Activated T-helper 17 cell treated with anti-CD3 and anti-CD28 coated beads, Interleukin-2, amount 50 U/mL, for 72 hours (primary cell): ENCODE measurements around the gene TUBB4B. TPM values are rescaled to one million over a fixed set of nuclear protein-coding genes. Genes with fewer than 3 reads are reported as not detected.
A peak's percentile ranks its signal among the peaks of the same experiment; 100 is the strongest.

Experiments
- ATAC-seq: fragments of 150-1000 bp; cut with Tn5 transposase; replicated peaks from 2 replicates; pipeline ENCODE4 v1.10.0; 2021; ENCODE audit warnings: mild to moderate bottlenecking, moderate library complexity
- H3K27ac Mint-ChIP-seq: one replicate; pipeline ENCODE4 v1.8.0; 2022; ENCODE audit warnings: mixed read lengths
- H3K27me3 Mint-ChIP-seq: one replicate; pipeline ENCODE4 v1.8.0; 2022; ENCODE audit warnings: mixed read lengths
- H3K36me3 Mint-ChIP-seq: one replicate; pipeline ENCODE4 v1.8.0; 2022; ENCODE audit warnings: low read depth, mild to moderate bottlenecking, mixed read lengths
- H3K4me1 Mint-ChIP-seq: one replicate; pipeline ENCODE4 v1.8.0; 2022; ENCODE audit warnings: mixed read lengths
- H3K4me3 Mint-ChIP-seq: one replicate; pipeline ENCODE4 v1.8.0; 2022; ENCODE audit warnings: mild to moderate bottlenecking, mixed read lengths
- H3K9me3 Mint-ChIP-seq: one replicate; pipeline ENCODE4 v1.8.0; 2022; ENCODE audit warnings: mixed read lengths
- total RNA-seq, 2 donors: library from RNA; stranded (reverse); gene quantifications; one replicate each; pipeline ENCODE4 v1.2.3, GENCODE V29; 2022

TUBB4B gene
- total RNA-seq, 2 donors from 2014 or later: 232 to 372 TPM

DNA sequence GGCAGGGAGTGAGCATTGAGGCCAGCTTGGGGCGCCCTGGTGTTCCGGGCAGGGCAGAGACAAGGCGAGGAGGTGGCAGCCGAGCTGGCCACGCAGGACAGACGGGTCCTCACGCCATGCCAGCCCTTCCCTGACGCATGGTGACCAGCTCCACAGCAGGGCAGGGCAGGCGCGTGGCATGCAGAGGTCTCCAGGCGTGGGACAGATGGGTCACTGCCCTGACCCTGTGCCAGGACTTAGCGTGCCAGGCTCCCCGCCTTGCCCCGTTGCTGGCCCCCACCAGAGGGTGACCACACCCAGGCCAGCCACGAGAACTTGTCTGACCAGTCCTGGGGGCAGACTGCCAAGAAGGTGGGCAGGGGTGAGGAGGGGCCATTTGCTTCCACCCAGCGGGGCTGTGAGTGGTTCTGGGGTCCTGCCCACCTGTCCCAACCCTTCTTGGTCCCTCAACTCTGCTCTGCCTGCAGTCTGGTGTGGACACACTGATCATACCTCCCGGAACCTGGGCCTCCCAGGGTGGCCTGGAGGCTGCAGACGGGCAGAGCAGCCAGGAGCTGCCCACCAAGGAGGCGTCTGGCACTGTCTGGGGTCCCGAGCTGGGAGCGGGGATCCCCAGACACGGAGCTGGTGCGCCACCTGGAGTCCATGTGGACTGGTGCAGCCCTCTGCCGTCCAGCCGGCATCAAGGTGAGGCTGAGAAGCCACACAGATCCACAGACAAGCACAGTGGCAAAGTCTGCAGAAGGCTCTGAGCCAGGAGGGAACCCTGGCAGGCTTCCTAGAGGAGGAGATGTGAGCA is 13.8 kb upstream of the TUBB4B start, which contains the start of gene RNF224:
Gene RNF224, plus strand, starts transcription at position 449 of the 799 bp plus-strand sequence. CDS start 834 bp downstream, outside the sequence.
- Mint-ChIP-seq H3K27ac (no peak within 1 kb of the TSS), H3K4me1 (peaks cover 5% of the 10 kb centered on the region), H3K4me3 (no peak within 1 kb of the TSS), H3K9me3 (no peaks in the 10 kb centered on the region), H3K27me3 (peaks cover 3% of the 10 kb centered on the region), H3K36me3 (no peaks in the 10 kb centered on the region)
- ATAC-seq: peak; percentile 48

DNA sequence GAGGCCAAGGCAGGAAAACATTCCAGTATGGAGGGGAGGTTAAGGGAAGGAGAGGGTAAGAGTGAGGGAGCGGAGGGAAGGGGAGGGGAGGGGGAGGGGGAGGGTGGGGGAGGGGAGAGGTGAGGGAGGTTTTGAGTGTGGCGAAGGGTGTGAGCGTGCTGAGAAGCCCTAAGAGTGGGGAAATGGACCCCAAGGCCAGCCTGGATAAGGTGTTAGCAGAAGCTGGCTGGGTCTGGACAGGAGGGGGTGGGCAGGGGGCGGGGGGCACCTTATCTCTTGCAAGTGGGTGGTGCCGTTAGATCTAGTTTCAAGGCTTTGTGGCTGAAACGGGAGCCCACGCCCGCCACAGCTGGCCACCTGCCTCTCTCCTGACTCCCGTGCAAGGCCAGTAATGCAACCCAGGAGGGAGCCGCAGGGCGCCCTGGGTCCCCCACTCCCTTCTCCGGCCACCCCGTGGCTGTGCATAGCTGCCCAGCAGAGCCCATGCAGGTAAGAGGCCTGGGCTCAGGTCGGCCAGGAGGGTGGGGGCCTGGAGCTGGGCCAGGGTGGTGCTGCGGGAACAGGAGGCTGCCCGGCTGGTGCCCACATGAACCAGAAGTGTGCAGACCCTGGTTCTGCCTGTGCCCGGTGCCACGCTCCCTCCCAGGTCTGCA is 13.1 kb upstream of the TUBB4B start:
- no peak for ATAC-seq
- Mint-ChIP-seq H3K27me3 (peaks cover 3% of the 10 kb centered on the region), H3K9me3 (no peaks in the 10 kb centered on the region), H3K36me3 (no peaks in the 10 kb centered on the region), H3K27ac (no peak overlapping the region), H3K4me3 (no peak overlapping the region), H3K4me1 (peaks cover 5% of the 10 kb centered on the region)

DNA sequence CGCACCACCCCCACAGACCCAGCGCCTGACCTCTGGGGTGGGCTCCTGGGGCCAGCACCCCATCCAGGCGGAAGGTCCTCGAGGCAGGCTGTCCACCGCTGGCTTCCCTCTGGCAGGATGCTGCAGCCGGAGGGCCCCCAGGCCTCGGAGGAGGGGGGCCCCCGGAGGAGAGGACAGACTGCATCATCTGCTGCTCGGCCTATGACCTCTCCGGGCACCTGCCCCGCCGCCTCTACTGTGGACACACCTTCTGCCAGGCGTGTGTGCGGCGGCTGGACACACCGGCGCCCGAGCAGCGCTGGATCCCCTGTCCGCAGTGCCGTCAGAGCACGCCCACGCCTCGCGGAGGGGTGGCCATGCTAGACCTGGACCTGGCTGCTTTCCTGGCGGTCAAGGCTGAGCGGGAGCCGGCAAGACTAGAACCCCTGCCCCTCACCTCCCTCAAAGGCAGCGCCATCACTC is 12.6 kb upstream of the TUBB4B start:
- H3K4me3 Mint-ChIP-seq: no peak overlapping the region
- no peak for ATAC-seq
- H3K27ac Mint-ChIP-seq: no peak overlapping the region
- H3K27me3 Mint-ChIP-seq: peaks cover 3% of the 10 kb centered on the region
- no peaks in the 10 kb centered on the region for H3K36me3 Mint-ChIP-seq
- H3K4me1 Mint-ChIP-seq: peaks cover 5% of the 10 kb centered on the region
- no peaks in the 10 kb centered on the region for H3K9me3 Mint-ChIP-seq

DNA sequence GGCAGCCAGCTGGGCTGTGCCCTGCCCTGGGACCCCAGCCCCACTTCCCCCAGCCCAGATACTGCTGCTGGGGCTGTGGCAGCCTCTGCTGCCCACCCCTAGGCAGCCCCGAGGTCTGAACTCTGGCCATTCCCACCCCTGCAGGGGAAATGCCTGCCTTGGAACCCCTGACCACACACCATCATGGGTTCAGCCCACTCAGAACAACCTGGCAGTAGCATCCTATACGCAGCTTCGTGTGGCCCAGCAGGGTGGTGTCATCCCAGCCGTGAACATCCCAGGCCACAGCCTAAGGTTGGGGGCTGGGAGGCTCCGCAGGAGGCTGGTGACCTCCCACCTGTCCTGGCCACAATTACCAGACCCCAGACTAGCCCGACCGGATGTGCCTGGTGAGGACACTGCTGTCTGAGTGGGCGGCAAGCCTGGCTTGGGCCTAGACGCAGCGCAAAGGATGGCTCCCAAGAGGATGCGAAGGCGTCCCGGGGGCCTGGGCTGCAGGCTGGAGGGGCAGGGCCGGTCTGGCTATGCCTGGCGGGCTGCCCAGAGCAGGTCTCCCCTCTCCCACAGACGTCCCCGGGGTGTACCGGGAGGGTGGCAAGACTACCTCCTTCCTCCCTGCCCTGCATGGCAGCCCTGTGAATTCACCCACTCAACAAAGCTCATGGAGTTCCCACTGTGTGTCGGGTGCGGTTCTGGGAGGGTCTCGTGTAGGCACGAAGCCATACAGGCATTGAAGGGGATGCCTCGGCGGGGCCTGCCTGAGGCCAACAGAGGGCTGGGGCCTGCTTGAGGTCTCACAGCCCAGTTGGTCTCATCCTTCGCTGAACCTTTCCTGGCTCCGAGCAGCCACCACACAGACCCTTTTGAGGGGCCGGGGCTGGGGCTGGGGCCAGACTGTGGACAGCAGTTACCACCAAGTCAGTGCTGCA is 11.9 kb upstream of the TUBB4B start:
- Mint-ChIP-seq H3K36me3 (no peaks in the 10 kb centered on the region), H3K4me1 (peaks cover 5% of the 10 kb centered on the region), H3K4me3 (no peak overlapping the region), H3K27ac (no peak overlapping the region), H3K9me3 (no peaks in the 10 kb centered on the region), H3K27me3 (peaks cover 3% of the 10 kb centered on the region)
- ATAC-seq: no peak

DNA sequence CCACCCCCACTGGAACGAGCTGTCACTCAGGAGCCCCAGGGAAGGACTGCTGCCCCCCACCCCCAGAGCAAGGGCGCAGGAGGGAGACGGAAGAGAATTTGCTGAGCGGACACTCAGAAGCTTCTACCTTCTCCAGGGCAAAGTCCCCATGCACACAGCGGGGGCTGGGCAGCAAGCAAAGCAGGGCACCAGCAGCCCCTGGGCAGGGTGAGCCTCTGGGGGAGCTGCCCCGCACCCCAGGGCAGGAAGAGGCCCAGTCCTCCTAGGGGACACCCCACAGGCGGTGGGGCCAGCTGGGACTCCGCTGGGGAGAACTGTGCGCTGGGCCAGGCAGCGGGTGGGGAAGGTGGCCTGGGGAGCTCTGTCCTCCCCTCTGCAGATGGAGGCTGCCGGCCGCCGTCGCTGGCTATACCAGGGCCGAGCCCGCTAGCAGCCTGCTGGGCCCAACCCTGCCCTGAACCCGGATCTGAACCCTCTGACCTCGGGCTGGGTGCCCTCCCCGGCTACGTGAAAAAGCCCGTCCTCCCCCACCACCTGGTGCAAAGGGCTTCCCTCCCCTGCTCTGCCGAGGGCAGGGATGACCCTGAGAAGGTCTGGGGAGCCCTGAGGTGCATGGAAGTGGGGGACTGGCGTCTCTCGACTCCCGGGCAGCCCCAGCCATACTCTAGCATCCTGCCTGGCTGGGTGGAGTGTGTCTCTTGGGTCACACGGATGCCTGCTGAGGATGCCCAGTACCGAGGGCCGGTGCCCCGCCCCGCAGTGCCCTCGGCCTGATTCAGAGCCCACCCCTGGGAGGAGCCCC is 11.0 kb upstream of the TUBB4B start:
- Mint-ChIP-seq H3K4me1 (peaks cover 5% of the 10 kb centered on the region), H3K27ac (no peak overlapping the region), H3K9me3 (no peaks in the 10 kb centered on the region), H3K36me3 (no peaks in the 10 kb centered on the region), H3K4me3 (no peak overlapping the region), H3K27me3 (peaks cover 6% of the 10 kb centered on the region)
- no peak for ATAC-seq

DNA sequence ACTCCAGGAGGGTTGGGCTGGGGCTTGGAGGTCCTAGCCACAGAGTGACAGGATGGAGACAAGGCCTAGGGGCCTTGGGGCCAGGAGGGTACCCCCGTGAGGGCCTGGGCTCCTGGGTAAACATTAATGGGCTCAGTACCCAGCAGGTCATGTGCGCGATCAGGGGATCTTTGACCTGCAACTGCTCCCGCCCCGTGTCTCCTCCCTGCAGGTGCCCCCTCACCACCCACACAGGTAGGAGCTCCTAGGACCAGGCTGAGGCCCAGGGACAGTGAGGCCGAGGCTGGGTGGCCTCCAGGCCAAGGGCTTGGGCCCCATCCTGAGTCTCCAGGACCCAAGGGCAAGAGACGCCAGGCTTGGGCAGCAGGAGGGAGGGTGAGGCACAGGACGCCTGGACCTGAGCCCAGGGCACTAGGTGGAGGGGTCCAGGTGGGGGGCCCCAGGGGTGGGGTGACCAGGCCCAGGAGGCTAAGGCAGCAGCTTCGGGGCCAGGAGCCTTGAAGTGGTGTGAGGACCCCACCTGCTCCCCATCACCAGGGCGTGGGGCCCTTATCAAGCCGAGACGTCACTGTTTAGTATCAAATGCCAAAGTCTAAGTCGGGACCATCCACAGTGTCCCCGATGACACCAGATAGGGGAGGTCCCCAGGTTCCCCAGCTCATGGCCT is 10.2 kb upstream of the TUBB4B start, which contains the start of gene SLC34A3:
Gene SLC34A3, plus strand, starts transcription at position 197 of the 667 bp plus-strand sequence. CDS start 802 bp downstream, outside the sequence.
- H3K9me3 Mint-ChIP-seq: no peaks in the 10 kb centered on the region

DNA sequence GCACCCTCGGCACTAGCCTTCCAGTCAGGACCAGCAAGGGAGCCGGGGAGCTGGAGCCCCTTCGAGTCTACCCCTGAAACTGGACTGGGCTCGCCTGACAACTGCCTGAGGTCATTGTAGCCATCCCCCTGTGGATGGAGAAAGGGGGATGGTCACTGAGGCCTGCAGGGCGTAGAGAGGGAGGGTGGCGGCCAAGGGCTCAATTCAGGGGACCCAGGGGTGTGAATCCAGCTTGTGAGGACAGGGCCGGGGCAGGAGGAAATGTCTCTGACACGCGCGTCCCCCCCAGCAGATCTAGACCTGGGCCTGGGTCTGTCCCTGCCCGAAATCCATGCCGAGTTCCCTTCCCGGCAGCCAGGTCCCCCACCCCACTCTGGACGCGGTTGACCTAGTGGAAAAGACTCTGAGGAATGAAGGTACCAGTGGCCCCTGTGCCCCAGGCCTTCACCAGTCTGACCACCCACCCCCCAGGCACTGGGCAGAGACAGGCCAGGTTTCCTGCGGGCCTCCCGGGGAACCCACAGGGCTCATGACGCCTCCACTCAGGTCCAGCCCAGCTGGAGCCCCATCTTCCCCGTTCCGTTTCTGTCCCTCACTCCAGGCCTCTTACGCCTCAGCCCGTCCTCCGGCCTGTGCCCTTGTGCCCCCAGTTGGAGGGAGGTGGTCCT is 9.6 kb upstream of the TUBB4B start:
- Mint-ChIP-seq H3K27ac (no peak overlapping the region), H3K9me3 (no peaks in the 10 kb centered on the region), H3K4me3 (no peak overlapping the region), H3K4me1 (peaks cover 5% of the 10 kb centered on the region), H3K27me3 (peaks cover 8% of the 10 kb centered on the region), H3K36me3 (no peaks in the 10 kb centered on the region)
- no peak for ATAC-seq

More for the DNA sequence above, 10.2 kb upstream of the TUBB4B start, which contains the start of gene SLC34A3:
- Mint-ChIP-seq H3K27ac (no peak within 1 kb of the TSS), H3K36me3 (no peaks in the 10 kb centered on the region), H3K4me1 (peaks cover 5% of the 10 kb centered on the region), H3K27me3 (peaks cover 8% of the 10 kb centered on the region), H3K4me3 (no peak within 1 kb of the TSS)
- no peak for ATAC-seq

DNA sequence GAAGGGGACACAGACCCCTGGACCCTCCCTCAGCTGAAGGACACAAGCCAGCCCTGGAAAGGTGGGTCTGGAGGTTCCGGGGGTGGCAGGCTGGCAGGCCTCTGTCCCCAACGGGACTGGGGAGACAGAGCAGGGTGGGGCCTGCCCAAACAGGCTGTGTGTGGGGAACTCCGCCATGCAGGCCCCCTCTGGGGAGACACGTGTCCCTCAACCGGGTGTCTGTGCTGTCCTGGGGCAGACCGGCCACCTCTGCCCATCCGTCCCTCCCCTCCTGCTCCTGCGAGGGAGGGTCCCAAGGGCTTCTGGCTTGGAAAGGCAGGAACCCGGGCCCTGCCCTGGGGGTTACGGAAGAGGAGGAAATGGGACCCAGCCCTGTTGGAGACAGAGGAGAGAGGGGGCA is 9.0 kb upstream of the TUBB4B start:
- Mint-ChIP-seq H3K27ac (no peak overlapping the region), H3K9me3 (no peaks in the 10 kb centered on the region), H3K4me1 (peaks cover 5% of the 10 kb centered on the region), H3K27me3 (peaks cover 8% of the 10 kb centered on the region), H3K36me3 (no peaks in the 10 kb centered on the region), H3K4me3 (no peak overlapping the region)
- ATAC-seq: no peak

DNA sequence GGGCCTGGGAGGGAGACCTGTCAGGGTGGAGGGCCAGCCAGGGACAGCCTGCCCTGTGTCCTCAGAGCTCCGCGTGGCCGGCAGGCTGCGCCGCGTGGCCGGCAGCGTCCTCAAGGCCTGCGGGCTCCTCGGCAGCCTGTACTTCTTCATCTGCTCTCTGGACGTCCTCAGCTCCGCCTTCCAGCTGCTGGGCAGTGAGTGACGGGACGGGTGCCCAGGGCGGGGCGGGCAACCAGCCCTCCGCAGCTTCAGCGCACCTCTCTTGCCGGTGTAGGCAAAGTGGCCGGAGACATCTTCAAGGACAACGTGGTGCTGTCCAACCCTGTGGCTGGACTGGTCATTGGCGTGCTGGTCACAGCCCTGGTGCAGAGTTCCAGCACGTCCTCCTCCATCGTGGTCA is 8.6 kb upstream of the TUBB4B start:
- Mint-ChIP-seq H3K27ac (no peak overlapping the region), H3K36me3 (no peaks in the 10 kb centered on the region), H3K27me3 (peaks cover 7% of the 10 kb centered on the region), H3K4me3 (no peak overlapping the region), H3K4me1 (peaks cover 3% of the 10 kb centered on the region), H3K9me3 (no peaks in the 10 kb centered on the region)
- ATAC-seq: no peak

DNA sequence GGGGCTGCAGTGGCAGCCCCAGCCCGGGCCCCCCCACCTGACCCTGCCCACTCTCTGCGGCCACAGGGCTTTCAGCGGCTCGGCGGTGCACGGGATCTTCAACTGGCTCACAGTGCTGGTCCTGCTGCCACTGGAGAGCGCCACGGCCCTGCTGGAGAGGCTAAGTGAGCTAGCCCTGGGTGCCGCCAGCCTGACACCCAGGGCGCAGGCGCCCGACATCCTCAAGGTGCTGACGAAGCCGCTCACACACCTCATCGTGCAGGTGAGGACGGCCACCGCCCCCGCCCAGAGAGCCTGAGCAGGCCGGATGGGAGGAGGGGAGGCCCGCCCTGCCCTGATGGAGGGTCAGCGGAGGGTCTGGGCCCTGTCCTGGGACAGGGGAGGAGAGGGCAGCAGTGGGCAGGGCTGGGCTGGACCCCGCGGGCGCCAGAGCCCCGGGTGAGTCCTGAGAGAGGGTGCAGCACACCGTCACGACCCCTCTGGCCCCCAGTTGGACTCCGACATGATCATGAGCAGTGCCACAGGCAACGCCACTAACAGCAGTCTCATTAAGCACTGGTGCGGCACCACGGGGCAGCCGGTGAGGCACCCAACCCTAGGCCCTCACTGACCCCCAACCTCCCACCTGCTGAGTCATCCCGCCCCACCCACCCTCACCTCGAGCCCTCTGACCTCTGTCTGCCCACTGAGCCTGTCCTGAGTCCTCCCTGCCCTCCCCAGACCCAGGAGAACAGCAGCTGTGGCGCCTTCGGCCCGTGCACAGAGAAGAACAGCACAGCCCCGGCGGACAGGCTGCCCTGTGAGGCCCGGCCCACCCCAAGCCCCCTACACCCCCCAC is 7.7 kb upstream of the TUBB4B start:
- H3K9me3 Mint-ChIP-seq: no peaks in the 10 kb centered on the region

DNA sequence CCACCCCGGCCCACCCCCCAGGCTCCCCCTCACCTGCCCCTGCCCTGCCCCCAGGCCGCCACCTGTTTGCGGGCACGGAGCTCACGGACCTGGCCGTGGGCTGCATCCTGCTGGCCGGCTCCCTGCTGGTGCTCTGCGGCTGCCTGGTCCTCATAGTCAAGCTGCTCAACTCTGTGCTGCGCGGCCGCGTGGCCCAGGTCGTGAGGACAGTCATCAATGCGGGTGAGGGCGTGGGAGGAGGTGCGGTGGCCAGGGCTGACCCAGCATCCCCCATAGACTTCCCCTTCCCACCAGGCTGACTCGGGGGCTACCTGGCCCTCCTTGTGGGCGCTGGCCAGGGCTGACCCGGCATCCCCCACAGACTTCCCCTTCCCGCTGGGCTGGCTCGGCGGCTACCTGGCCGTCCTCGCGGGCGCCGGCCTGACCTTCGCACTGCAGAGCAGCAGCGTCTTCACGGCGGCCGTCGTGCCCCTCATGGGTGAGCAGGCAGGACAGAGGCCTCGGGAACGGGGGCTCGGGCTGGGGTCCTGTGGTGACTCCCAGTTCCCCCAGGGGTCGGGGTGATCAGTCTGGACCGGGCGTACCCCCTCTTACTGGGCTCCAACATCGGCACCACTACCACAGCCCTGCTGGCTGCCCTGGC is 6.9 kb upstream of the TUBB4B start:
- no peak overlapping the region for H3K27ac Mint-ChIP-seq
- no peaks in the 10 kb centered on the region for H3K9me3 Mint-ChIP-seq
- H3K4me1 Mint-ChIP-seq: no peaks in the 10 kb centered on the region
- H3K4me3 Mint-ChIP-seq: no peak overlapping the region
- H3K36me3 Mint-ChIP-seq: no peaks in the 10 kb centered on the region
- peaks cover 4% of the 10 kb centered on the region for H3K27me3 Mint-ChIP-seq
- no peak for ATAC-seq

More for the DNA sequence above, 7.7 kb upstream of the TUBB4B start:
- Mint-ChIP-seq H3K27me3 (peaks cover 4% of the 10 kb centered on the region), H3K27ac (no peak overlapping the region), H3K4me3 (no peak overlapping the region), H3K36me3 (no peaks in the 10 kb centered on the region), H3K4me1 (no peaks in the 10 kb centered on the region)
- no peak for ATAC-seq
